Stomach (tissue), 4 donors: ENCODE results near the gene MAPKAPK2.

Experiments used
- EP300 ChIP-seq: sonication (generic); formaldehyde crosslinking; IDR thresholded peaks from one replicate; pipeline ENCODE4 v1.6.1; 2017; ENCODE audit warnings: antibody characterized with exemption
- TF ChIP-seq, protein P1 (sequence below), 7 experiments: fragments of 450-650 bp in 4 of 7; fragments of 200-600 bp in 3 of 7; sonication (generic) in 3 of 7; IDR thresholded peaks; one replicate each; pipeline ENCODE4 v1.5.1; 2016 to 2019; ENCODE audit warnings: antibody characterized with exemption in 7 of 7, control low read depth in 2 of 7, mild to moderate bottlenecking in 1 of 7

- TF ChIP-seq, protein P1, sequence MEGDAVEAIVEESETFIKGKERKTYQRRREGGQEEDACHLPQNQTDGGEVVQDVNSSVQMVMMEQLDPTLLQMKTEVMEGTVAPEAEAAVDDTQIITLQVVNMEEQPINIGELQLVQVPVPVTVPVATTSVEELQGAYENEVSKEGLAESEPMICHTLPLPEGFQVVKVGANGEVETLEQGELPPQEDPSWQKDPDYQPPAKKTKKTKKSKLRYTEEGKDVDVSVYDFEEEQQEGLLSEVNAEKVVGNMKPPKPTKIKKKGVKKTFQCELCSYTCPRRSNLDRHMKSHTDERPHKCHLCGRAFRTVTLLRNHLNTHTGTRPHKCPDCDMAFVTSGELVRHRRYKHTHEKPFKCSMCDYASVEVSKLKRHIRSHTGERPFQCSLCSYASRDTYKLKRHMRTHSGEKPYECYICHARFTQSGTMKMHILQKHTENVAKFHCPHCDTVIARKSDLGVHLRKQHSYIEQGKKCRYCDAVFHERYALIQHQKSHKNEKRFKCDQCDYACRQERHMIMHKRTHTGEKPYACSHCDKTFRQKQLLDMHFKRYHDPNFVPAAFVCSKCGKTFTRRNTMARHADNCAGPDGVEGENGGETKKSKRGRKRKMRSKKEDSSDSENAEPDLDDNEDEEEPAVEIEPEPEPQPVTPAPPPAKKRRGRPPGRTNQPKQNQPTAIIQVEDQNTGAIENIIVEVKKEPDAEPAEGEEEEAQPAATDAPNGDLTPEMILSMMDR (IDR thresholded peaks at IDR 0.05): no peak
- no peak for TF ChIP-seq EP300
Observed at GRCh38 chr1:206723805-206724472, 39.2 kb downstream of the MAPKAPK2 start.
